Jurkat, Clone E6-1 (cell line): ENCODE measurements around the gene DPH6.

ENCODE experiments used
- DNase-seq: peaks from one replicate; pipeline ENCODE4 v3.0.0-alpha.2; 2011; ENCODE audit warnings: low read depth, low spot score
- H3K4me3 ChIP-seq: 2 replicates; pipeline ENCODE4 v1.5.1; 2011; ENCODE audit warnings: mild to moderate bottlenecking, low read length, control low read depth, moderate library complexity

Gene DPH6

DNA sequence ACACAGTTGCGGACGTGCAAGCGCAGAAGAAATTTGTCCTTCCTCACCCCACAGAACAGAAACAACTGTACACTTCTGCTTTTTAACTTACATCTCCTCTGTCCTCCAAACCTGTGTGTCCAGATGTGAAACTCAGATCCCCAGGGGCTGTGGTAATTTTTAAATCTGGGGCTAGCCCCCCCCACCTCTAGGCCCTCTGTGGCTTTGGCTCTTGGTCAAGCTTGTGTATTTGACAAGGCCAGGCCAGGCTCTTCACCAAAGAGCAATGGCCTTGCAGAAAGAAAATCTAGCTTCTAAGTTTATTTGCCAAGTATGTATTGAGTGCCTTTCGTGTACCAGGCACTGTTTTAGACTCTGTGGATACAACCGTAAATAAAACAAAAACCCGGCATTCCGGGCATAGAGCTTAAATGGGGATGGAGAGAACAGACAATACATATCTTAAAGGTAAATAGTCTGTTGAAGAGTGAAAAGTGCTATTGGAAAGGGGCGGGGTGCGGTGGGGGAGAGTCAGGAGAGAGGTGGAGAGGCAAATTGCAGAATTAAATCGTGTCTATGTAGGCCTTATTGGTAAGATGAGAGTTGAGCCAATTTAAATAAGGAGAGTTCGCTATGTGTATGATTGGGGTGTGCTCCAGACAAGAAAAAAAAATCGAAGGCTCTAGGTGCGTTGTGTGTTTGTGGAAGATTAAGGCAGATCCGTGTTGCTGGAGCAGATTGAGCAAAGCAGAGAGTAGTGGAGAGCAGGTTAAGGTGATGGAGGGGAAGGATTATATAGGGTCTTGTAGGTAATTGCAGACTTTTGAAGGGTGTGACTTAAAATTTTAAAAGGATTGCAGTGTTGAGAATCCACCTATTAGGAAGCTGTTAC is 781 bp upstream of the DPH6 start:
- DNase-seq: no peak

DNA sequence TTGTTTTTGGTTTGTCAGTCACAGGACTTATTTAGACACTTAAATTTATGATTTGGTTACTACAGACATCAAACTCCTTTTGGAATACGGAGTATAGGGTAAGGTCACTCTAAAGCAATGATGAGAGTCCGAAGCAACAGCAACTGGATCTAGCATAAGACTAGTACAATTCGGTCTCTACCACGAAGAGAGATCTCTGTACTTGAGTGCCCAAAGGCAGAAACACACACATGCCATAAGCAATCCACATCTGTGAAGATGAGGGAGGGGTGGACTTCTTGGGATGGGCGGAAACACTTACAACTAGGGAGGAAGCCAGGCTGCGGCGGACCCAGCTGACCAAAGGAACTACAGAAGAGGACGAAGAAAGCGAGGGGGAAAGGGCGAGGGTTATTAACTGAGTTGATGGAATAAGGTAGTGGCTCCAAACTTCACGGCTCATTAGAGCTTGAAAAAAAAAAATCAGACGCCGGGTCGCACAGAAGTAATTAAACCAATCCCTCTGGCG is 595 bp downstream of the DPH6 start:
- peak overlapping the region; percentile 68 for H3K4me3 ChIP-seq
- DNase-seq: peak; percentile 25

More for the DNA sequence above, 781 bp upstream of the DPH6 start:
- peak overlapping the region; percentile 68 for H3K4me3 ChIP-seq

DNA sequence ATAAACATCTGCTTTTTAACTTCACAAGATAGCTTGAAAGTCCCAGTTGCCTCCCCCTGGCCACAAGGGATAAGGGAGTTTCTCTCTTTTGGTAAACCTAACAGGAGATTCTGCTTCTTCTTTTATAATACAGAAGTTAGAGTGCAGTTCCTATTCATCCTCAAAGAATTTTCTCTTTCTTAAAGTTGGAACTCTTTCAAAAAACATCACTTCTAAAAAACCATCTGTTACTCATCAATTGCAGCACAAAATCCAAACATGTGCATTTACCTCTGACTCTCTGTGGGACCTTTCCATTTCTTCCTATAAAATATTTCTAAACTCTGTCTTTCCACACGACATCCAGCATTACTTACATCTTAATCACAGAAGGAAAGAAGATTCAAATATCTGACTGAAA is 5.1 kb downstream of the DPH6 start:
- DNase-seq: no peak

DNA sequence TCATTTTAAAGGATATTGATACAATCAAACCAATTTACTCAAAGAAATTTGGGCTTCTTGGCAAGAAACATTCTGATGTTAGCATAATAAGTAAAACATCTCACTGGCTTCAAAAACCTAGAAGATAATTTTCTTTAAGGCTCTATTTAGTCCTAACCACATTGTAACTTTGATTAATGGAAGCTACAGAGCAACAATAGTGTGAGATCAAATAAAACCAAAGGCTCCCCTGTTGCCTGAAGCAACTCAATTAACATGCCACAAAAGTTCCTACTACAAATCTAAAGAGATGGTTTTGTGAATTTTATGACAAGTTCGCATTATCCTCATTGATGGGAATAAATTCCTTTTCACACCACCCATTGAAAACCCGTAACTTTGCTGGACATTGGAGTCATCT is 5.9 kb downstream of the DPH6 start:
- no peak for DNase-seq
- no peak overlapping the region for H3K4me3 ChIP-seq

More for the DNA sequence above, 5.1 kb downstream of the DPH6 start:
- H3K4me3 ChIP-seq: no peak overlapping the region

DNA sequence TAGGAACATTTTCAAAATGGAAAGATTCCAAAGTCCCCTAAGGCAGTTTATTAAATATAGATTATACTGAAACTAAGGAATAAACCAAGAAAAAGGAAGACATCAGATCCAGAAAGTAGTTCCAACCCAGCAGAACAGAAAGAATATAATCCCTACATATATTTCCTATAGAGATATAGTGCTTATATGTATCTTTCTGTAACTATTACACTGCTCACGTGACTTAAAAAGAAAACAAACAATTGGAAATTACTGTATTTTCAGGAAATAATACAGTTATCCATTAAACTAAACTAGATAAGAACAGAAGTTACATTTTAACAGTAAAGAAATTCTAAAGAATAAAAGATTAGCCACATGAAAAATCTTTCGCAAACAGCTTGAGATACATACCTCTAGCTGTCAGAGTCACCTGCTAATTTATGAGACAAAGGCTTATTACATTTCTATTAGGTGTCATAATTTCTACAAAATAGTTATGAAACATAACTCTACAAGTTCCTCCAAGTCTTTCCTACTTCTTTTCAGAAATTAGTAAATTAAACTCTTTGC is 10.5 kb downstream of the DPH6 start:
- DNase-seq: no peak
- no peak overlapping the region for H3K4me3 ChIP-seq

DNA sequence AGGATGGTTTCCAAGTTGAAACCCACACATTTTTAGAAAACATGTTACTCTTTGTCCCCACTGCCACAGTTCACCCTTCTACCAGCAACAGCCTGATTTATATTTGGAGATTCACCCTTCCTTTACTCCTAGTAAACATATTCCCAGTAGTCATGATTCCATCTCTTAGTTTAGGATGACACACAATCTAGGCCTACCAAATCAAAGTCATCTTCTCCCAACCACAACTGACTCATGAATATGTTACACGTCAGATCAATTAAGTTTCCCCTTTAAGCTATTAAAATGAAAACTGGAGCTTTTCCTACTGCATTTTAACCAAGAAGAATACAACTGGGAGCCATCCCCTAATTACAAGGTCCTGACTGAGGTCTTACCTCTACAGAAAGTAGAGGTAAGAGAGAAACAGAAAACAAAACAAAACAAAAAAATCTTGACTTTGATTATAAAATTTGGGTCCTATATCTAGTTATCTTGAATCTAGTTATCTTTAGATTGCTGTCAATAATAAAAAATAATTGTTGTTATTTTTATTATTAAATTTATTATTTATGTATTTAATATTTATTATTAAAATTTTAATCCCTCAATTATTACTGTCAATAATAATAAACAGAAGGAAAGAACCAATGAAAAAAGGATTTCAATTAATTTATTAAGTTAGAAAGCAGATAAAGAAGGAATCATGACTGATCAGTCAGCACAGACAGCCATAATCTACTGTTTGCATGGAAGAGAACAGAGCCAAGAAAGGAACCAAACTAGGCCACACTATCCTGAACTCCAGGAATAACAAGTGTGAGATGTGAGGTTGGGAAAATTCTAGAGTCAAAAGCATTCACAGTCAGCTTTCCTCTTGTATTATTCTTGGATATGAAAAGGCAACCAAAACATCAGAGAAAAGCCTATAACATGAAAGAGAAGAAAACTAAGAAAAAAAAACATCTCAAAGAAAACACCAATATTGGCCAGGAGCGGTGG is 12.5 kb downstream of the DPH6 start:
- no peak for DNase-seq
- no peak overlapping the region for H3K4me3 ChIP-seq

DNA sequence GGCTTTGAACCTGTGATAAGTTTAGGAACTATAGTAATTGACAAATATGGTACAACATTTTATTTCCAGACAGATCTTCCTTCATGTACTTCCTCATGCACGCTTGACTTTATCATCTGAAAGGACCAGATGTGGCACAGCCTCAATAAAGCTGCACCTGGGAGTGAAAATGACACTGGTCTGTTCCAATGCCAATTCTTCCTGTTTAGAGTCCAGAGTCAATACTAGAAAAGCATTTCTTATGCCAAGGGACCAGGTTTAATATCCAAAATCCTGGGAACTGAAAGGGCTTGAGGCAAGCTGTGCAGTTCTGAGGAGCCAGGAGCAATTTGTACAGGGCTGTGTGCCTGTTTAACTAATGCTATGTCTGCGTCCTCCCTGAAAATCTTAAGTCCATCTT is 15.3 kb downstream of the DPH6 start:
- no peak for DNase-seq
- H3K4me3 ChIP-seq: no peak overlapping the region

DNA sequence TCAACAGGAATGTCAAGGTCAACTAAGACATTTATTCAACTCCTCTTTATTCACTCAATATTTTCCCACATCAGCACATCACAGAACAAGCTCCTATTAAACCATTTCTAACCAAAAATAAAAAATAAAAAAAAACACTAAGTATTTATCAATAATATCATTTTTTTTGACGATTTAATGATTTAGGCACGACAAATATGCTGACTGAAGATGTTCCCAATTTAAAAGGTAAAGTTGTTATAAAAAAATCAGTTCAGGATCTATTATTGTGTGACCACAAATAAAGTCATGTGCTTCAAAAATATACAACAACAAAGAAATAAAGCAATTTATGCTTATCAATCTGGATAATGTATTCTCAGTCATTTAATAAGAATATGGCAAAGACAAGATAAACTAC is 16.2 kb downstream of the DPH6 start:
- no peak for DNase-seq
- H3K4me3 ChIP-seq: no peak overlapping the region

DNA sequence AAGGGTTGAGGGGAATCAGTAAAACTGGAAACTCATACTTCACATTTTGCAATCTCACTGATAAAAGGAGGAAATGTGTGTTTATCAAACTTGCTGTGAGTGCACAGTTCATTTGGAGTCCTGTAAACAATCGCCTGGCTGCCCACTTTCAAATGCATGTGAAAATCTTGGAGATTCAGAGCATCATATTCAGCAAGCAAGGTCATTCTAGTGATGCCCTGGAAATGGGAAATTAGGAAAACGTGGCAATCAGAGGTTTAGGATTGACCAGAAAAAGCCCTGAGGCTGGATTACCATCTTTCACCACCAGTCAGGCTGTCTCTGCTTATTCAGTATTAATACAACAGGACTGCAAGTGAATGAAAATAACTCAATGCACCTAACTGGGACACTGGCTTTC is 23.9 kb downstream of the DPH6 start:
- H3K4me3 ChIP-seq: no peak overlapping the region
- DNase-seq: no peak

DNA sequence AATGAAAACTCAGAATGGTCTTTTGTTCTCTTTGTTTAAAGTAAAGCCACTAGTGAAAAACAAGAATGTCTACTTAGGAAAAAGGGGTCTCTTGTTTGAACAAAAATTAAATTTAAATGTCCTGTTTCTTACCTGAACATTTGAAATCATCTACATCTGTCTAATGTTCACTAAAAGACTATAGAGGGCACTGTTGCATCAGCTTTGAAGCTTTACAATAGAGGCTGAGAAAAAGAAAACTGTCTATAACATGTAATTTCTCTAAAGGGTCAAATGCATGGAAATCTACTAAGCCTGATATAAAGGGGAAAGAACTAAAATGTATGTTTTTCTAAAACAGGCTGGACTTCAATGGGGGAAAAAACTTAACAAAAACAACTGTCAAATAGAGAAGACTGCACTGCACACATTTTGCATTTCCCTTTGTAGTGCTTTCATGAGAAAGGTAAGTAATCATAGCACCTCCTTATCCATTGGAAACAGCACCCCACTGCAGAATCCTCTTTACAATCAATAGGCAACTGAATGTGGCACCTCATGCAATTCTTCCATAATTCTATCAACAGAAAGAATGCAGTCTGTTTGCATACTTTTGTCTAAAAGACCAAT is 26.3 kb downstream of the DPH6 start:
- H3K4me3 ChIP-seq: no peak overlapping the region
- DNase-seq: peak; percentile 19

DNA sequence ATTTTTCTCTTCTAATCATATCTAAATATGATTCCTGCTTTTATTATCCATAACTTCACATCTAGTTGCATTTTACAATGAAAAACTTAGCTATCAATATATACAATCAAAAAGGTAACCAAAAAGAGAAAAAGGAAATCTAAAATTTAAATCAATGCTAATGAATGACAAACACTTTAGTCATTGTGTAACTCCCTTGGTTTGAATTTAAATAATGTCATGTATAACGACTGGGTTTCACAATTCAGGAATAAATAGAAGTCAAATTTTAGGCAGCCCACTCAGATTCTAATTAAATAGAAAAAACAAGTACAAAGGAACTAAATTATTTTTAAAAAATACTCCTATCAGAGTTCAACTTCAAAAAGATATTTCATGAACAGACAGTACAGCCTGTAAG is 26.9 kb downstream of the DPH6 start:
- H3K4me3 ChIP-seq: no peak overlapping the region
- no peak for DNase-seq

DNA sequence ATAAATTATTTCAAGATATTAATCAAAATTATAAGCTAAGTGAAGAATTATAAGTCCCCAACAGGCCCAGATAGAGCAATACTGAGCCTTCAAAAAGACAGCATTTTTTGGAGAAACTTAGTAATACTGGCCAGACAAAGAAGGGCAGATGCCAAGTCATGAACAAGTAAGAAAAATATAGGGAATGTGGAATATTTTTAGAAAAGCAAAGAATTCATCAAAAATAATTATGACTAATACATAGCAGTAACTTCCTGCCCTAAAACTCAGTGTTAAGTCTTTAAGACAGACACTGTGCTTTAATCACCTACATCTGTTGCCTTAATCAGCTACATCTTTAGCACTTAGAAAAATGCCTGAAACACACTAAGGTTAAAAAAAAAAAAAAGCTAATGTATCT is 31.2 kb downstream of the DPH6 start:
- no peak overlapping the region for H3K4me3 ChIP-seq
- DNase-seq: no peak

DNA sequence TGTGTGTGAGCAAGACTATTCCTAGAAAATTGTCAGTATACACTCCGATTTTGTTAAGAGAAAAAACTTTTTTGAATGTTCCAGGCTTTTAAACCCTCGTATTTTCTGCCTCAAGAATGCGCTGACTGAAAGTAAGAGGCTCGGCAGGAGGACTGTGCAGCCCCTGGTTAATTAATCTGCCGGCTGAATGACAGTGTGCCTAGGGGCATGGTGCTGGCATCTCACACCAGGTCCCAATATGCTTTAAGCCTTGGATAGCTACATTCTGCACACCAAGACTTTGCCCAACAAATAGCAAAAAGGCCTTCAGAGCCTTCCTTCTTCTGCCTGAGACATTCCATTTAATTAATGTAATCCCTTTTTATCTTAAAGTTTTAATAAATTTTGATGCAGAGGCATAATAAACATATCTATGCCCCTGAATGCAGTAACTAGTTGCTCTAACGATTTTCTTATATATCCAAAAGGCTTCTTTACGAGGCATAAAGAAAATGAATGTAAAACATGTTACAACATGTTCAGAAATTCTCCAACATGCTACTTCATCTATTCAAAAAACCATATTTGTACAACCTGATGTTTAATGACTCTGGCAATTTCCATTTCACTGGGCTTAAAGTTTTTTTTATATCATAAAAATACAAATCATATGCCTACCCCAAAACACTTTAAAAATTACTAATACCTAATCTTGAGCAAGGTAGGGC is 37.9 kb downstream of the DPH6 start:
- DNase-seq: no peak
- H3K4me3 ChIP-seq: no peak overlapping the region

DNA sequence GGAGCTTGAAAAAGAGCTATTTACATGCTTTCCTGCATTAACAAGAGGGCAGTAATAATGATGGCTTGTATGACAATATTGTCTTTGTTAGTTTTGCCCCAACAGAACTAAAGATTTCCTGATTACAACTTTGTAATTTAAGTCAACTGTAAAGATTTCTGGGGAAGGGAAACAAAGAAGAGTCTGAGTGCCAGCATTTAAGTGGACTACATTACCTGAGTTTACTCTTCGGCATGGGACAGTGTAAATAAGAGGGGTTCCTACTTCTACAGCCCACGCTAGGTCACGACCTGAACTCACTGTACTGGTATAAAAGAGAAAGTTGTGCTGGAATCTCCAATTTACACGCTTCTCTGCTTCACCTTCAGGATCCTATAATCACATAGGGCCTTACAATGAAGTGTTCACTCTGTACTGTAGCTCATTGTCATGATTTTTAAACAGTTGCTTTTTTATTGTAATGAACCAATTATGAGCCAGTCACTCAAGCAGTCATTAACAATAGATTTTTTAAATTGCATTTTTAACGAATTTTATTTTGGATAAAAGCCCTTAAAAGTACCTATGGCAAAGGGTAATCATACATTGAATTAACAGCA is 39.6 kb downstream of the DPH6 start:
- no peak for DNase-seq
- no peak overlapping the region for H3K4me3 ChIP-seq

DNA sequence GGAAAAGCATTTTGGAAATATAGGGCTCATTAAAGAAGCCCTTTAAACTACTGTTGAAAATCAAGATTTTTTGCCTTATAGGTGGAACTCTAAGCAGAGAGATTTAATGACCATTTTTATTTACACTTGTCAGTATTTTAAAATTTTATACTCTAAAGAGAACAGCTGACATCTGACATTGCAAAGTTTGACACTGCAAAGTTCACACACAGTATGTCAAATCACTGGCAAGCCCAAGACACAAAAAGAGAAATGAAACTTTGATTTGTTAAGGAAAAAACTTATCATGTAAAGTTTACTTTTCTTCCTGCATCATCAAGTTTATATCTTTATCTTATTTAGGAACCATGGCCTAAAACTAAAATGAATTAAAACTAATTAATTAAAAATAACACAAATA is 40.2 kb downstream of the DPH6 start:
- H3K4me3 ChIP-seq: no peak overlapping the region
- no peak for DNase-seq

DNA sequence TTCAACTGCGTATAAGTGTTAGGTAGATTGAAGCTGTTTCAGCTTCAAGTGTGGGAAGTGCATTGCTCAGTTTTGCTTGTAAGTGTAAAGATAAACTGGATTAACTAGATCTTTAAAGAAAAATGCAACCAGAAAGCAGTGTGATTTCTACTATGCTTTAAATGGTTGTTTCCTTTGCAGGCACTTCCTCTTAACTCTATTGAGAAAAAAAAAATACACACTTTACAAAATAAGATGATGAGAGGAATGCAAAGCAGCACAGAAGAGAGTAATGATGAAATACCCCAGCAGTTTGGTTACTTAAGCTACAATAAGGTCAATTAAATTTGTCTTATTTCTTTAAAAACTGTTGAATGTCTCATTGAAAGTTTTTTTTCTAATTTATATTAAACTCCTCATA is 40.8 kb downstream of the DPH6 start:
- H3K4me3 ChIP-seq: no peak overlapping the region
- DNase-seq: no peak

DNA sequence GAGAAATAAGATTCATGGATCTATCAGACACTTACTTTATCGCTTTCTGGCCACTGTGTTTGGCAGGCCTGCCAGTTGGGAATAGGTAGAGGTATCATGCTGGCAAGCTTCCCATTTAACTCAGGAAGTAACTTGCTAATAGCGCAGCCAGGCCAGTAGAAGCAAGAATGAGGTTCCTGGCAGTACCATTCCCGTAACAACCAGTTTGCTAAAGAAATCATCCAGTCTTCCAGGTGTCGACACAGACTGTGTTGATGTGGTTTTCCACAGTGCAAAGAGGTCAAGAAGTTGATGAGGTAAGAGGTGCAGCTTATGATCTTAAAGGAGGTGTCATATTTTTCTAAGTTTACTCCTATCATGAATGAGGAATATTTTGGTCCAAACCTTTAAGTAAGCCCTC is 46.2 kb downstream of the DPH6 start:
- no peak for DNase-seq
- H3K4me3 ChIP-seq: no peak overlapping the region

DNA sequence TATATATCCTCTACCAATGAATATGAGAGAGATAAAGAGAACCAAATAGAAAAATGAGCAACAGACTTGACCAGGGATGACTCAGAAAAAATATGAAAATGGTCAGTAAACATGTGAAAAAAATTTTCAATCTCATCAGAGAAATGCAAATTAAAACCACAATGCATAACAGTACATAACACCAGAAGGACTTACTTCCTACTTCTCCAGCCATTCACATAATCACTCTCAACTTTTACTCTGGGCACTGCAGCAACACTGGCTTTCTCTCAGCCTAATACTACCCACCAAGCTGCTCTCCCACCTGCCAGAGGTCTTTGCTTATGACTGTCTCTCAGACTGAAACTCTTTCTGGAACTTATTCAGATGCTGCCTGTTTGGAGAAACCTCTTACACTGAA is 49.4 kb downstream of the DPH6 start:
- H3K4me3 ChIP-seq: no peak overlapping the region
- DNase-seq: no peak
